ENCODE measurements around the gene PRMT7. TPM values are rescaled to one million over a fixed set of nuclear protein-coding genes. Genes with fewer than 3 reads are reported as not detected.

PRMT7 gene
- total RNA-seq, 1 donor from 2014 or later: 72.2 TPM

GRCh38 chr16:68349838-68350410 is 39.1 kb downstream of the PRMT7 start:
- Mint-ChIP-seq H3K4me1 (peaks cover 4% of the 10 kb centered on the region), H3K36me3 (ENCODE audit: low read depth) (peaks cover 78% of the 10 kb centered on the region), H3K27ac (no peak overlapping the region), H3K27me3 (peaks cover 2% of the 10 kb centered on the region), H3K9me3 (no peaks in the 10 kb centered on the region), H3K4me3 (no peak overlapping the region)
- intact Hi-C loops (cut with micrococcal nuclease): no loop called here
- DNase-seq: no peak

GRCh38 chr16:68350813-68351350 is 40.1 kb downstream of the PRMT7 start:
- intact Hi-C loops (cut with micrococcal nuclease): no loop called here
- no peak overlapping the region for H3K27ac Mint-ChIP-seq
- H3K4me1 Mint-ChIP-seq: peaks cover 14% of the 10 kb centered on the region
- peaks cover 84% of the 10 kb centered on the region for H3K36me3 Mint-ChIP-seq (ENCODE audit: low read depth)
- DNase-seq: no peak
- no peak overlapping the region for H3K4me3 Mint-ChIP-seq
- peaks cover 2% of the 10 kb centered on the region for H3K27me3 Mint-ChIP-seq
- H3K9me3 Mint-ChIP-seq: no peaks in the 10 kb centered on the region

GRCh38 chr16:68351463-68351862 is 40.6 kb downstream of the PRMT7 start:
- Mint-ChIP-seq H3K4me3 (no peak overlapping the region), H3K36me3 (ENCODE audit: low read depth) (peaks cover 87% of the 10 kb centered on the region)

GRCh38 chr16:68351991-68352431 is 41.2 kb downstream of the PRMT7 start:
- Mint-ChIP-seq H3K27ac (no peak overlapping the region), H3K36me3 (ENCODE audit: low read depth) (peaks cover 86% of the 10 kb centered on the region), H3K4me3 (no peak overlapping the region), H3K9me3 (no peaks in the 10 kb centered on the region), H3K27me3 (peaks cover 2% of the 10 kb centered on the region), H3K4me1 (peaks cover 25% of the 10 kb centered on the region)
- intact Hi-C loops (cut with micrococcal nuclease): no loop called here
- no peak for DNase-seq

More at GRCh38 chr16:68351463-68351862, 40.6 kb downstream of the PRMT7 start:
- peaks cover 19% of the 10 kb centered on the region for H3K4me1 Mint-ChIP-seq
- intact Hi-C loops (cut with micrococcal nuclease): no loop called here
- H3K9me3 Mint-ChIP-seq: no peaks in the 10 kb centered on the region
- H3K27me3 Mint-ChIP-seq: peaks cover 2% of the 10 kb centered on the region
- no peak overlapping the region for H3K27ac Mint-ChIP-seq
- DNase-seq: no peak

- peaks cover 86% of the 10 kb centered on the region for H3K36me3 Mint-ChIP-seq (ENCODE audit: low read depth)
- H3K4me1 Mint-ChIP-seq: peaks cover 30% of the 10 kb centered on the region
- peaks cover 2% of the 10 kb centered on the region for H3K27me3 Mint-ChIP-seq
- no peaks in the 10 kb centered on the region for H3K9me3 Mint-ChIP-seq
- H3K4me3 Mint-ChIP-seq: no peak overlapping the region
- no peak overlapping the region for H3K27ac Mint-ChIP-seq
- intact Hi-C loops (cut with micrococcal nuclease): no loop called here
- DNase-seq: no peak
Measured at GRCh38 chr16:68353366-68353765, 42.5 kb downstream of the PRMT7 start.

GRCh38 chr16:68354816-68355215 is 44.0 kb downstream of the PRMT7 start:
- Mint-ChIP-seq H3K27me3 (peaks cover 2% of the 10 kb centered on the region), H3K4me1 (peaks cover 30% of the 10 kb centered on the region), H3K36me3 (ENCODE audit: low read depth) (peaks cover 81% of the 10 kb centered on the region), H3K27ac (no peak overlapping the region), H3K9me3 (no peaks in the 10 kb centered on the region), H3K4me3 (no peak overlapping the region)
- DNase-seq: no peak
- intact Hi-C loops (cut with micrococcal nuclease): no loop called here

GRCh38 chr16:68355447-68356248 is 44.8 kb downstream of the PRMT7 start:
- DNase-seq: no peak
- Mint-ChIP-seq H3K9me3 (no peaks in the 10 kb centered on the region), H3K27me3 (peaks cover 2% of the 10 kb centered on the region), H3K36me3 (ENCODE audit: low read depth) (peaks cover 79% of the 10 kb centered on the region), H3K4me1 (peaks cover 30% of the 10 kb centered on the region), H3K4me3 (peak overlapping the region; percentile 75), H3K27ac (no peak overlapping the region)
- intact Hi-C loops (cut with micrococcal nuclease): no loop called here

- intact Hi-C loops (cut with micrococcal nuclease): no loop called here
- Mint-ChIP-seq H3K27ac (peak overlapping the region; percentile 20), H3K36me3 (ENCODE audit: low read depth) (peaks cover 77% of the 10 kb centered on the region), H3K27me3 (peaks cover 2% of the 10 kb centered on the region), H3K4me3 (peak overlapping the region; percentile 75), H3K4me1 (peaks cover 30% of the 10 kb centered on the region), H3K9me3 (no peaks in the 10 kb centered on the region)
- DNase-seq: peak; percentile 94
Measured at GRCh38 chr16:68356249-68356918, 45.6 kb downstream of the PRMT7 start.

- DNase-seq: no peak
- H3K4me3 Mint-ChIP-seq: peak overlapping the region; percentile 75
- peaks cover 72% of the 10 kb centered on the region for H3K36me3 Mint-ChIP-seq (ENCODE audit: low read depth)
- H3K27me3 Mint-ChIP-seq: peaks cover 2% of the 10 kb centered on the region
- intact Hi-C loops (cut with micrococcal nuclease): no loop called here
- H3K9me3 Mint-ChIP-seq: no peaks in the 10 kb centered on the region
- no peak overlapping the region for H3K27ac Mint-ChIP-seq
- peaks cover 30% of the 10 kb centered on the region for H3K4me1 Mint-ChIP-seq
Measured at GRCh38 chr16:68356919-68357286, 46.1 kb downstream of the PRMT7 start.

GRCh38 chr16:68357521-68357922 is 46.7 kb downstream of the PRMT7 start:
- H3K4me3 Mint-ChIP-seq: peak overlapping the region; percentile 19
- no peak overlapping the region for H3K27ac Mint-ChIP-seq
- peaks cover 30% of the 10 kb centered on the region for H3K4me1 Mint-ChIP-seq
- intact Hi-C loops (cut with micrococcal nuclease): no loop called here
- H3K9me3 Mint-ChIP-seq: no peaks in the 10 kb centered on the region
- peaks cover 2% of the 10 kb centered on the region for H3K27me3 Mint-ChIP-seq
- H3K36me3 Mint-ChIP-seq (ENCODE audit: low read depth): peaks cover 68% of the 10 kb centered on the region
- no peak for DNase-seq

GRCh38 chr16:68357923-68358322 is 47.1 kb downstream of the PRMT7 start:
- no peak overlapping the region for H3K4me3 Mint-ChIP-seq
- DNase-seq: no peak
- no peaks in the 10 kb centered on the region for H3K9me3 Mint-ChIP-seq
- peaks cover 30% of the 10 kb centered on the region for H3K4me1 Mint-ChIP-seq
- peaks cover 2% of the 10 kb centered on the region for H3K27me3 Mint-ChIP-seq
- no peak overlapping the region for H3K27ac Mint-ChIP-seq
- H3K36me3 Mint-ChIP-seq (ENCODE audit: low read depth): peaks cover 64% of the 10 kb centered on the region
- intact Hi-C loops (cut with micrococcal nuclease): no loop called here

GRCh38 chr16:68358951-68359350 is 48.1 kb downstream of the PRMT7 start:
- intact Hi-C loops (cut with micrococcal nuclease): no loop called here

GRCh38 chr16:68359398-68360191 is 48.8 kb downstream of the PRMT7 start:
- Mint-ChIP-seq H3K9me3 (no peaks in the 10 kb centered on the region), H3K27me3 (peaks cover 2% of the 10 kb centered on the region), H3K4me1 (peaks cover 31% of the 10 kb centered on the region), H3K4me3 (no peak overlapping the region), H3K36me3 (ENCODE audit: low read depth) (peaks cover 49% of the 10 kb centered on the region), H3K27ac (no peak overlapping the region)
- no peak for DNase-seq
- intact Hi-C loops (cut with micrococcal nuclease): loop anchor here (10.0 kb wide), 1 partner anchor 55 kb away; no protein-coding TSS in a partner anchor

More at GRCh38 chr16:68358951-68359350, 48.1 kb downstream of the PRMT7 start:
- Mint-ChIP-seq H3K27ac (no peak overlapping the region), H3K4me1 (peaks cover 31% of the 10 kb centered on the region), H3K27me3 (peaks cover 2% of the 10 kb centered on the region), H3K4me3 (no peak overlapping the region), H3K9me3 (no peaks in the 10 kb centered on the region), H3K36me3 (ENCODE audit: low read depth) (peaks cover 55% of the 10 kb centered on the region)
- no peak for DNase-seq

All from activated CD4-positive, alpha-beta T cell treated with anti-CD3 and anti-CD28 coated beads, Interleukin-2, amount 10 ng/mL, durations not matched to agents 24 days and 14 days (primary cell).